B cell (primary cell): ENCODE results near the gene COQ3. TPM values are rescaled to one million over a fixed set of nuclear protein-coding genes. Genes with fewer than 3 reads are reported as not detected.

Source experiments
- ATAC-seq: fragments of 200-7000 bp; cut with Tn5 transposase; one replicate; pipeline ENCODE4 v1.10.0; 2021; ENCODE audit warnings: low read depth, mild to moderate bottlenecking, moderate number of reproducible peaks, moderate library complexity
- CTCF ChIA-PET: fragments of 350-600 bp; sonication (Branson Sonifier 250); formaldehyde crosslinking; loops from one replicate; lab custom pipeline; 2021; ENCODE audit warnings: antibody characterized with exemption, inconsistent platforms; lab: Charles Lee
- POLR2A ChIA-PET: fragments of 350-600 bp; sonication (Branson Sonifier 250); formaldehyde crosslinking; loops from one replicate; lab custom pipeline; 2021; ENCODE audit warnings: antibody characterized with exemption; lab: Charles Lee
- DNase-seq: peaks from one replicate; pipeline ENCODE4 v3.0.0; 2013
- H2AFZ ChIP-seq: 2 replicates; pipeline ENCODE4 v1.6.1; 2012; ENCODE audit warnings: mild to moderate bottlenecking, low read depth, low read length; ENCODE audit not compliant: insufficient read depth, poor library complexity, severe bottlenecking
- H3K27ac ChIP-seq, 2 donors: 1 replicate in 1 of 2; 2 replicates in 1 of 2; pipeline ENCODE4 v1.5.1; 2012 to 2013; ENCODE audit warnings: low read length in 2 of 2, mild to moderate bottlenecking in 2 of 2, moderate library complexity in 1 of 2
- H3K27me3 ChIP-seq, 4 experiments: fragments of 200-600 bp in 1 of 4; sonication (generic) in 1 of 4; replicated peaks in 1 of 4; 1 replicate in 2 of 4; 2 replicates in 2 of 4; pipeline versions ENCODE4 v1.6.1 to v1.7.0; 2013 to 2016; ENCODE audit warnings: low read length in 3 of 4, mild to moderate bottlenecking in 2 of 4, mixed read lengths in 1 of 4, moderate library complexity in 1 of 4; ENCODE audit not compliant: insufficient read depth in 4 of 4, control insufficient read depth in 3 of 4; ENCODE audit errors: control extremely low read depth in 1 of 4
- H3K36me3 ChIP-seq, 2 experiments: replicated peaks in 1 of 2; 1 replicate in 1 of 2; 2 replicates in 1 of 2; pipeline versions ENCODE4 v1.6.1 to v1.7.1; 2013; ENCODE audit warnings: low read length in 1 of 2; ENCODE audit not compliant: insufficient read depth in 2 of 2, control insufficient read depth in 1 of 2; ENCODE audit errors: control extremely low read depth in 1 of 2, extremely low read depth in 1 of 2
- H3K4me1 ChIP-seq, 2 donors: fragments of 200-600 bp in 1 of 2; sonication (generic) in 1 of 2; 1 replicate in 1 of 2; 2 replicates in 1 of 2; pipeline versions ENCODE4 v1.5.1 to v1.6.1; 2013 to 2017; ENCODE audit warnings: low read length in 2 of 2; ENCODE audit not compliant: control insufficient read depth in 2 of 2, insufficient read depth in 2 of 2
- H3K4me2 ChIP-seq: replicated peaks from 2 replicates; pipeline ENCODE3; 2012; ENCODE audit warnings: mild to moderate bottlenecking, low read depth, low read length; ENCODE audit not compliant: poor library complexity, severe bottlenecking
- H3K4me3 ChIP-seq, 5 experiments: fragments of 200-600 bp in 1 of 5; sonication (generic) in 1 of 5; 1 replicate in 3 of 5; 2 replicates in 2 of 5; pipeline versions ENCODE4 v1.5.1 to v1.7.0; 2011 to 2016; ENCODE audit warnings: low read length in 4 of 5, mild to moderate bottlenecking in 4 of 5, low read depth in 2 of 5, control low read depth in 1 of 5, moderate library complexity in 1 of 5; ENCODE audit not compliant: insufficient read depth in 1 of 5; ENCODE audit errors: control extremely low read depth in 1 of 5, extremely low read depth in 1 of 5
- H3K79me2 ChIP-seq: fragments of 200-600 bp; sonication (generic); one replicate; pipeline ENCODE4 v1.6.0; 2016; ENCODE audit warnings: low read length; ENCODE audit not compliant: control insufficient read depth, insufficient read depth
- H3K9ac ChIP-seq: fragments of 200-600 bp; sonication (generic); 2 replicates; pipeline ENCODE4 v1.6.1; 2017; ENCODE audit warnings: mild to moderate bottlenecking, low read length, moderate library complexity
- H3K9me3 ChIP-seq, 3 donors: one replicate each; pipeline versions ENCODE4 v1.6.1 to v1.7.1; 2013; ENCODE audit warnings: low read length in 2 of 3; ENCODE audit not compliant: control insufficient read depth in 2 of 3, insufficient read depth in 1 of 3; ENCODE audit errors: control extremely low read depth in 1 of 3
- H4K20me1 ChIP-seq: 2 replicates; pipeline ENCODE4 v1.6.0; 2012; ENCODE audit warnings: mild to moderate bottlenecking, low read length; ENCODE audit not compliant: insufficient read depth, control insufficient read depth, poor library complexity, severe bottlenecking
- H3K27ac Mint-ChIP-seq: one replicate; pipeline ENCODE4 v1.8.0; 2021; ENCODE audit warnings: mixed read lengths
- H3K27me3 Mint-ChIP-seq: one replicate; pipeline ENCODE4 v1.8.0; 2021; ENCODE audit warnings: mixed read lengths
- H3K4me1 Mint-ChIP-seq: one replicate; pipeline ENCODE4 v1.8.0; 2021; ENCODE audit warnings: mixed read lengths
- H3K4me3 Mint-ChIP-seq: one replicate; pipeline ENCODE4 v1.8.0; 2021; ENCODE audit warnings: mixed read lengths
- H3K9me3 Mint-ChIP-seq: one replicate; pipeline ENCODE4 v1.8.0; 2022; ENCODE audit warnings: mixed read lengths; ENCODE audit not compliant: insufficient read depth
- EZH2 ChIP-seq: IDR thresholded peaks from 2 replicates; pipeline ENCODE4 v1.6.1; 2012; ENCODE audit warnings: borderline replicate concordance, low read depth, mild to moderate bottlenecking, moderate library complexity, low read length; ENCODE audit not compliant: insufficient read depth, poor library complexity, severe bottlenecking
- WGBS: methylation state at CpG from one replicate; pipeline ENCODE4 v1.1.5; 2013; ENCODE audit warnings: missing lambda C conversion rate; ENCODE audit not compliant: insufficient coverage; 5-methylcytosine and 5-hydroxymethylcytosine counted together
- intact Hi-C: fragments of 100-400 bp; cut with micrococcal nuclease; formaldehyde crosslinking; loops from one replicate; pipeline ENCODE4 v1.10.0; 2022
- polyA plus RNA-seq: library from polyadenylated mRNA; depleted of rRNA; stranded (reverse); fragments of >200 nt; gene quantifications from 2 replicates; pipeline ENCODE4 v1.2.3, GENCODE V29; 2012
- total RNA-seq, 2 donors: library from RNA; stranded (reverse); fragments of 120-200 nt in 1 of 2; gene quantifications; 1 replicate in 1 of 2; 2 replicates in 1 of 2; pipeline versions ENCODE4 v1.2.3 to v1.2.4, GENCODE V29; 2013 to 2022
- TF ChIP-seq, protein P1 (sequence below): fragments of 200-600 bp; IDR thresholded peaks from one replicate; pipeline ENCODE4 v1.8.0; 2022; ENCODE audit warnings: antibody characterized with exemption, mild to moderate bottlenecking

COQ3 gene
- total and polyA plus RNA-seq, 2 donors (not counting 1 experiment from before 2014, with no cell fraction given): 2.9 to 3.1 TPM

DNA sequence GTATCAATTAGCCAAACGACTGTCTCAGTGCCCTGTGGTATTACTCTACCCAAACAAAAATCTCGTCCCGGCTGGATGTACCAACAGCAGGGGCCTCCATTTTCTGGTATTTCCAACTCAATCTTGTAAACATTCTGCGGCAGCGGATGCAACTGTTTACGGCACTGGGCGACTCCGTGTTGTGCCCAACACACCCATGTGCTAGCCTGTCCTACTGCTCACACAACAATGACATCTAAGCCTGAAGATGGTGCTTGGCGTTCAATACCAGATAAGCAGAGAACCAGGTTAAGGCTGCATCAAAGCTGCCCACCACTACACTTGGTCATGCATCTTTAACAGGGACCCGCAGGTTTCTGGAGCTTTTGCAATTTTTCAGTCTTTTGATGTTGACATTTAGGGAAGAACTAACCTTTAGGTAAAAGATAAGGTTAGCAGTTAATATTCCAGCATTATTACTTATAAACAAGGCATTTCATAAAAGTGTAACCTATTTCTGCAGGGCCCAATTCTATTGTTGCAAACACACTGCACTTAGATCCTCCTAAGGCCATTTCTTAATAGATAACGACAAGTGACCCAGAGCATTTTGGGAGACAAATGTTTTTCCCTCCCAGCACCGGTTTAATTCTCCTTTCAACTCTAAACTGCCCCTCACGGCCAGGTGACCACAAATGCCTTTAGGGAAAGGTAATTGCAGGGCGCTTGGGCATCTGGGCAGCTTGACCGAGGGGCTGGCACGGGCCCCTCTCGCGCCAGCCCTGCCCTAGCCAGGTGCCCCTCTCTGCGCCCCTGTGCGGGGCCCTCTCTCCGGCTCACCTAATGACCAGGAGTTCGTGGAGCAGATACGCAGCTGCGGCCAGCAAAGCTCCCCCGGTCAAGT, 45.5 kb downstream of the COQ3 start:
- Histone ChIP-seq H3K27ac (no peak overlapping the region), H3K36me3 (no peaks in the 10 kb centered on the region), H4K20me1 (no peaks in the 10 kb centered on the region), H3K27me3 (peaks cover 0 to 44% (median 27%) of the 10 kb centered on the region in 4 experiments), H3K79me2 (no peaks in the 10 kb centered on the region), H3K4me1 (peaks cover 4 to 6% of the 10 kb centered on the region in 2 donors), H2AFZ (no peak overlapping the region), H3K4me2 (no peak overlapping the region), H3K9me3 (peaks cover 0 to 5% (median 0%) of the 10 kb centered on the region in 3 donors), H3K4me3 (no peak overlapping the region), H3K9ac (no peak overlapping the region)
- DNase-seq (no peak), ATAC-seq (no peak)
- Mint-ChIP-seq H3K4me3 (peak overlapping the region; percentile 52), H3K27me3 (peaks cover 66% of the 10 kb centered on the region), H3K4me1 (peaks cover 4% of the 10 kb centered on the region), H3K9me3 (no peaks in the 10 kb centered on the region), H3K27ac (no peak overlapping the region)
- ChIA-PET CTCF (no interaction called here), POLR2A (no interaction called here)
- intact Hi-C loops: no loop called here
- 68% methylated on average over 24 of the region's 25 CpGs for WGBS
- no peak for TF ChIP-seq EZH2
- TF ChIP-seq, protein P1, sequence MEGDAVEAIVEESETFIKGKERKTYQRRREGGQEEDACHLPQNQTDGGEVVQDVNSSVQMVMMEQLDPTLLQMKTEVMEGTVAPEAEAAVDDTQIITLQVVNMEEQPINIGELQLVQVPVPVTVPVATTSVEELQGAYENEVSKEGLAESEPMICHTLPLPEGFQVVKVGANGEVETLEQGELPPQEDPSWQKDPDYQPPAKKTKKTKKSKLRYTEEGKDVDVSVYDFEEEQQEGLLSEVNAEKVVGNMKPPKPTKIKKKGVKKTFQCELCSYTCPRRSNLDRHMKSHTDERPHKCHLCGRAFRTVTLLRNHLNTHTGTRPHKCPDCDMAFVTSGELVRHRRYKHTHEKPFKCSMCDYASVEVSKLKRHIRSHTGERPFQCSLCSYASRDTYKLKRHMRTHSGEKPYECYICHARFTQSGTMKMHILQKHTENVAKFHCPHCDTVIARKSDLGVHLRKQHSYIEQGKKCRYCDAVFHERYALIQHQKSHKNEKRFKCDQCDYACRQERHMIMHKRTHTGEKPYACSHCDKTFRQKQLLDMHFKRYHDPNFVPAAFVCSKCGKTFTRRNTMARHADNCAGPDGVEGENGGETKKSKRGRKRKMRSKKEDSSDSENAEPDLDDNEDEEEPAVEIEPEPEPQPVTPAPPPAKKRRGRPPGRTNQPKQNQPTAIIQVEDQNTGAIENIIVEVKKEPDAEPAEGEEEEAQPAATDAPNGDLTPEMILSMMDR: no peak

DNA sequence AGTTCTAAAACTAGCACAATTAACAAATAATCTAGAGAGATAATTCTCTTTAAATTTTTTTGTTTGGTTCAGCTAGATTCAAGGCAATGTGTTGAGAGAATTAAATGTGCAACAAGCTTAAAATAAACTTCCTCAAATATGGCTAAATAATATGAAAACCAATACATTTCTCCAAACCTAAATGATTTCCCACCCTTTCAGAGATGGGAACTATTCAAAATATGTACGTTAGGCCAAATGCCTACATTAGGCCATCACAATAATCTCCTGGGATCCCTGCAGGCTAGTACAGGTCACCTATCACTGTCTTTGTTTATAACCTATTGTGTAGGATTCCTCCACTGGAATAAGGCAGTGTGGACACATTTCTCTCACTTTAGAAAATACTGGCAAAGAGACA, 46.2 kb downstream of the COQ3 start:
- no peak for ATAC-seq
- H3K4me3 ChIP-seq: no peak overlapping the region
- no peaks in the 10 kb centered on the region for H4K20me1 ChIP-seq
- 50% methylated on average over 1 of the region's 1 CpG for WGBS
- Mint-ChIP-seq H3K4me3 (no peak overlapping the region), H3K27ac (no peak overlapping the region), H3K4me1 (peaks cover 4% of the 10 kb centered on the region), H3K9me3 (no peaks in the 10 kb centered on the region), H3K27me3 (peaks cover 63% of the 10 kb centered on the region)
- H3K27me3 ChIP-seq: peaks cover 0 to 41% (median 25%) of the 10 kb centered on the region in 4 experiments
- no peak for DNase-seq
- intact Hi-C loops: no loop called here
- no peak overlapping the region for H3K9ac ChIP-seq
- H3K36me3 ChIP-seq: no peaks in the 10 kb centered on the region
- peaks cover 4 to 6% of the 10 kb centered on the region in 2 donors for H3K4me1 ChIP-seq
- H3K4me2 ChIP-seq: no peak overlapping the region
- no peak for TF ChIP-seq EZH2
- TF ChIP-seq, protein P1: no peak
- peaks cover 0 to 5% (median 0%) of the 10 kb centered on the region in 3 donors for H3K9me3 ChIP-seq
- ChIA-PET CTCF (no interaction called here), POLR2A (no interaction called here)
- H3K27ac ChIP-seq: no peak overlapping the region
- no peak overlapping the region for H2AFZ ChIP-seq
- H3K79me2 ChIP-seq: no peaks in the 10 kb centered on the region
